Measurements from ENCODE around the gene SLC9A9.

SLC9A9 gene

GRCh38 chr3:143486611-143487010 is 361.7 kb downstream of the SLC9A9 start:
- no peak for DNase-seq

GRCh38 chr3:143484846-143485512 is 363.3 kb downstream of the SLC9A9 start:
- DNase-seq: no peak

GRCh38 chr3:143483214-143483613 is 365.1 kb downstream of the SLC9A9 start:
- no peak for DNase-seq

- DNase-seq: no peak
These were observed 365.9 kb downstream of the SLC9A9 start for GRCh38 chr3:143482106-143483088.

- DNase-seq: no peak
These were observed 367.9 kb downstream of the SLC9A9 start for GRCh38 chr3:143480344-143480743.

- no peak for DNase-seq
These were observed 368.5 kb downstream of the SLC9A9 start for GRCh38 chr3:143479727-143480126.

- DNase-seq: no peak
These were observed 370.1 kb downstream of the SLC9A9 start for GRCh38 chr3:143478115-143478693.

GRCh38 chr3:143476965-143477640 is 371.2 kb downstream of the SLC9A9 start:
- DNase-seq: no peak

- DNase-seq: no peak
These were observed 372.3 kb downstream of the SLC9A9 start for GRCh38 chr3:143475981-143476380.

GRCh38 chr3:143472731-143473523 is 375.3 kb downstream of the SLC9A9 start:
- DNase-seq: no peak

GRCh38 chr3:143471705-143472104 is 376.6 kb downstream of the SLC9A9 start:
- no peak for DNase-seq

GRCh38 chr3:143469159-143469558 is 379.1 kb downstream of the SLC9A9 start:
- DNase-seq: no peak

GRCh38 chr3:143465666-143466065 is 382.6 kb downstream of the SLC9A9 start:
- DNase-seq: no peak

- DNase-seq: no peak
These were observed 383.4 kb downstream of the SLC9A9 start for GRCh38 chr3:143464850-143465249.

GRCh38 chr3:143455480-143455879 is 392.8 kb downstream of the SLC9A9 start:
- no peak for DNase-seq

GRCh38 chr3:143450632-143451031 is 397.6 kb downstream of the SLC9A9 start:
- no peak for DNase-seq

- DNase-seq: no peak
These were observed 400.8 kb downstream of the SLC9A9 start for GRCh38 chr3:143447491-143447890.

- DNase-seq: no peak
These were observed 403.1 kb downstream of the SLC9A9 start for GRCh38 chr3:143445118-143445517.

GRCh38 chr3:143443851-143444331 is 404.4 kb downstream of the SLC9A9 start:
- no peak for DNase-seq

GRCh38 chr3:143442814-143443447 is 405.3 kb downstream of the SLC9A9 start:
- DNase-seq: no peak

GRCh38 chr3:143441516-143442171 is 406.6 kb downstream of the SLC9A9 start:
- DNase-seq: no peak
